ENCODE measurements around the gene NDUFA3.
"Not testable (repeated sequence)": the region's sequence is repeated elsewhere in the genome, so short reads cannot be mapped to it uniquely, and the experiment has no call there.

NDUFA3 gene

GRCh38 chr19:54077334-54077733 is 25.3 kb upstream of the NDUFA3 start:
- DNase-seq (ENCODE audit: extremely low spot score): no peak
- ChIA-PET CTCF (no interaction called here), POLR2A (interaction anchor here (0.9 kb wide), 1 partner anchor 25 kb away, joined by 3 read pairs; no protein-coding TSS in a partner anchor)
- TF ChIP-seq CTCF (IDR thresholded peaks at IDR 0.05; ENCODE audit: control extremely low read depth, extremely low read depth, low read depth, missing control alignments): no peak

- DNase-seq (ENCODE audit: extremely low spot score): no peak
- CTCF ChIA-PET: no interaction called here
Measured at GRCh38 chr19:54081032-54081431, 21.6 kb upstream of the NDUFA3 start, which contains the start of gene TARM1. TSS of gene TARM1 (minus strand) at chr19:54081365. CDS start at chr19:54081340, 25 bp downstream.

GRCh38 chr19:54084410-54084809 is 18.2 kb upstream of the NDUFA3 start:
- no peak for DNase-seq (ENCODE audit: extremely low spot score)
- POLR2A ChIA-PET: no interaction called here
- CTCF ChIA-PET: interaction anchor here (1.3 kb wide), 1 partner anchor 54 kb away, joined by 4 read pairs; no protein-coding TSS in a partner anchor
- TF ChIP-seq CTCF (IDR thresholded peaks at IDR 0.05; ENCODE audit: control extremely low read depth, extremely low read depth, low read depth, missing control alignments): no peak

More at GRCh38 chr19:54081032-54081431, 21.6 kb upstream of the NDUFA3 start, which contains the start of gene TARM1:
- POLR2A ChIA-PET: no interaction called here
- TF ChIP-seq CTCF (IDR thresholded peaks at IDR 0.05; ENCODE audit: control extremely low read depth, extremely low read depth, low read depth, missing control alignments): no peak

- TF ChIP-seq CTCF (IDR thresholded peaks at IDR 0.05; ENCODE audit: control extremely low read depth, extremely low read depth, low read depth, missing control alignments): no peak
- DNase-seq (ENCODE audit: extremely low spot score): no peak
- CTCF ChIA-PET: interaction anchor here (2.1 kb wide), 1 partner anchor 71 kb away, joined by 6 read pairs; no protein-coding TSS in a partner anchor
- POLR2A ChIA-PET: no interaction called here
Measured at GRCh38 chr19:54094426-54095000, 8.1 kb upstream of the NDUFA3 start.

- ChIA-PET POLR2A (no interaction called here), CTCF (interaction anchor here (2.1 kb wide), 1 partner anchor 71 kb away, joined by 6 read pairs; no protein-coding TSS in a partner anchor)
- TF ChIP-seq CTCF (IDR thresholded peaks at IDR 0.05; ENCODE audit: control extremely low read depth, extremely low read depth, low read depth, missing control alignments): no peak
- no peak for DNase-seq (ENCODE audit: extremely low spot score)
Measured at GRCh38 chr19:54095136-54095858, 7.4 kb upstream of the NDUFA3 start.

- CTCF ChIA-PET: interaction anchor here (2.1 kb wide), 1 partner anchor 72 kb away, joined by 6 read pairs; no protein-coding TSS in a partner anchor
- peak; percentile 52 for DNase-seq (ENCODE audit: extremely low spot score)
- POLR2A ChIA-PET: not testable (repeated sequence)
Measured at GRCh38 chr19:54095859-54096616, 6.6 kb upstream of the NDUFA3 start.

All from GM10248 (cell line).